ENCODE measurements around the gene ITGB6. TPM values are rescaled to one million over a fixed set of nuclear protein-coding genes. Genes with fewer than 3 reads are reported as not detected.

ITGB6 gene
- total and polyA plus RNA-seq, 10 of the 15 experiments (the other 5 are each of a cell fraction or from before 2014, with no cell fraction given), result 0.04 TPM; not detected in 9

- no peak for ATAC-seq
- RAD21 ChIA-PET (ENCODE audit: unreplicated experiment), result no interaction called here
- no peaks in the 10 kb centered on the region for H4K20me1 ChIP-seq (ENCODE audit: control insufficient read depth, insufficient read depth)
- H3K9me3 ChIP-seq (replicated peaks; ENCODE audit: control insufficient read depth, insufficient read depth, low read length), result no peaks in the 10 kb centered on the region
- no peaks in the 10 kb centered on the region for H3K4me1 ChIP-seq (ENCODE audit: control insufficient read depth, insufficient read depth, low read length)
- no peak overlapping the region for H2AFZ ChIP-seq (ENCODE audit: control insufficient read depth, low read depth, low read length)
- POLR2A ChIA-PET, result no interaction called here
- no TSS peak for BruUV-seq (replicated peaks)
- no peak for FAIRE-seq
- no peak for TF ChIP-seq SIN3A (IDR thresholded peaks at IDR 0.05; ENCODE audit: low read depth, low read length)
- TF ChIP-seq SMARCA5 (IDR thresholded peaks at IDR 0.05), result no peak
- no peak for TF ChIP-seq TARDBP (IDR thresholded peaks at IDR 0.05; ENCODE audit: borderline replicate concordance)
- no peak for TF ChIP-seq ZNF384 (IDR thresholded peaks at IDR 0.05; ENCODE audit: borderline replicate concordance, low read depth, low read length)
- TF ChIP-seq TCF7 (IDR thresholded peaks at IDR 0.05; ENCODE audit: borderline replicate concordance), result no peak
- TF ChIP-seq SREBF2 (IDR thresholded peaks at IDR 0.05; ENCODE audit: low read length), result no peak
- no peak for TF ChIP-seq E4F1 (IDR thresholded peaks at IDR 0.05; ENCODE audit: borderline replicate concordance, partially characterized antibody)
- no peak for TF ChIP-seq YBX1 (IDR thresholded peaks at IDR 0.05)
- TF ChIP-seq BMI1 (IDR thresholded peaks at IDR 0.05; ENCODE audit: borderline replicate concordance), result no peak
- TF ChIP-seq E2F4 (IDR thresholded peaks at IDR 0.05; ENCODE audit: low read depth, low read length), result no peak
- no peak for TF ChIP-seq HDAC2 (IDR thresholded peaks at IDR 0.05)
- no peak for TF ChIP-seq GATAD2B (conservative IDR thresholded peaks at IDR 0.05; ENCODE audit: low read depth)
- TF ChIP-seq NFYA (IDR thresholded peaks at IDR 0.05; ENCODE audit: borderline replicate concordance, low read depth, low read length), result no peak
- no peak for TF ChIP-seq BRCA1 (IDR thresholded peaks at IDR 0.05; ENCODE audit: low read depth, low read length)
- no peak for TF ChIP-seq SRF (IDR thresholded peaks at IDR 0.05; ENCODE audit: low read depth in 2 of 2, low read length in 2 of 2)
- TF ChIP-seq MTA3 (IDR thresholded peaks at IDR 0.05; ENCODE audit: borderline replicate concordance, low read length), result no peak
- no peak for TF ChIP-seq CBX3 (IDR thresholded peaks at IDR 0.05; ENCODE audit: borderline replicate concordance, low read depth)
- no peak for TF ChIP-seq SUZ12 (IDR thresholded peaks at IDR 0.05; ENCODE audit: unreplicated experiment)
- TF ChIP-seq RFX5 (IDR thresholded peaks at IDR 0.05; ENCODE audit: low read depth, low read length), result no peak
- no peak for TF ChIP-seq BCLAF1 (IDR thresholded peaks at IDR 0.05)
- 25% methylated on average over 4 of the region's 4 CpGs for WGBS (ENCODE audit: insufficient coverage, insufficient replicate concordance, low lambda C conversion rate, missing lambda C conversion rate)
- H3K4me3 ChIP-seq, result no peak overlapping the region
- H3K36me3 ChIP-seq (ENCODE audit: control insufficient read depth in 2 of 2, insufficient read depth in 2 of 2, low read length in 1 of 2), result no peaks in the 10 kb centered on the region
- CTCF ChIA-PET, result interaction anchor here (0.7 to 2.2 kb wide), 3 partner anchors 9 to 183 kb away, joined by 3 to 7 read pairs (median 3); no protein-coding TSS in a partner anchor
- H3K27me3 ChIP-seq (replicated peaks in 1 of 2; ENCODE audit: control insufficient read depth in 2 of 2, insufficient read depth in 2 of 2, low read length in 1 of 2), result peaks cover 0 to 6% of the 10 kb centered on the region in 2 experiments; a peak in 3 of 4 replicates
- H3K4me2 ChIP-seq (ENCODE audit: control insufficient read depth, insufficient read depth), result no peak overlapping the region
- no peaks in the 10 kb centered on the region for H3K79me2 ChIP-seq (ENCODE audit: control insufficient read depth, insufficient read depth, low read length)
- intact Hi-C loops (cut with micrococcal nuclease; ENCODE audit: unreplicated experiment), result no loop called here
- no peak overlapping the region for H3K9ac ChIP-seq (ENCODE audit: control insufficient read depth, insufficient read depth, low read length)
- in situ Hi-C loops (cut with MboI), result no loop called here
- SMC1A ChIA-PET (ENCODE audit: uncharacterized antibody, unreplicated experiment), result interaction anchor here (1.7 kb wide), 2 partner anchors 31 to 69 kb away, joined by 6 to 7 read pairs; no protein-coding TSS in a partner anchor
- no peak overlapping the region for H3K27ac ChIP-seq (ENCODE audit: control insufficient read depth, insufficient read depth)
- DNase-seq (ENCODE audit: low read depth, low spot score), result no peak
These were observed 59.6 kb downstream of the ITGB6 start for GRCh38 chr2:160140471-160140870.

Measured in GM12878 (cell line).